PFSK-1 (cell line): ENCODE data around the gene BCAS1.

Experiments
- FOXP2 ChIP-seq: optimal IDR thresholded peaks from 2 replicates; pipeline ENCODE3; 2011; ENCODE audit warnings: borderline replicate concordance, control low read depth, inconsistent platforms; ENCODE audit not compliant: insufficient read depth; ENCODE audit errors: extremely low read length, extremely low read depth
- POLR2AphosphoS5 ChIP-seq: IDR thresholded peaks from 2 replicates; pipeline ENCODE4 v1.6.1; 2012; ENCODE audit warnings: low read depth, mild to moderate bottlenecking, control low read depth, low read length, moderate library complexity
- REST ChIP-seq, 2 experiments: IDR thresholded peaks; 2 replicates each; pipeline versions ENCODE4 v1.6.1 to v1.8.0; 2011 to 2012; ENCODE audit warnings: low read depth in 2 of 2, low read length in 2 of 2, control low read depth in 1 of 2, inconsistent platforms in 1 of 2, mild to moderate bottlenecking in 1 of 2, moderate library complexity in 1 of 2; ENCODE audit not compliant: insufficient read depth in 1 of 2
- SIN3A ChIP-seq: IDR thresholded peaks from 2 replicates; pipeline ENCODE4 v1.6.1; 2012; ENCODE audit warnings: mild to moderate bottlenecking, low read length, moderate library complexity, borderline replicate concordance; ENCODE audit not compliant: insufficient read depth
- TAF1 ChIP-seq: IDR thresholded peaks from 2 replicates; pipeline ENCODE4 v1.6.1; 2012; ENCODE audit warnings: low read length, control low read depth, borderline replicate concordance; ENCODE audit not compliant: insufficient read depth

DNA sequence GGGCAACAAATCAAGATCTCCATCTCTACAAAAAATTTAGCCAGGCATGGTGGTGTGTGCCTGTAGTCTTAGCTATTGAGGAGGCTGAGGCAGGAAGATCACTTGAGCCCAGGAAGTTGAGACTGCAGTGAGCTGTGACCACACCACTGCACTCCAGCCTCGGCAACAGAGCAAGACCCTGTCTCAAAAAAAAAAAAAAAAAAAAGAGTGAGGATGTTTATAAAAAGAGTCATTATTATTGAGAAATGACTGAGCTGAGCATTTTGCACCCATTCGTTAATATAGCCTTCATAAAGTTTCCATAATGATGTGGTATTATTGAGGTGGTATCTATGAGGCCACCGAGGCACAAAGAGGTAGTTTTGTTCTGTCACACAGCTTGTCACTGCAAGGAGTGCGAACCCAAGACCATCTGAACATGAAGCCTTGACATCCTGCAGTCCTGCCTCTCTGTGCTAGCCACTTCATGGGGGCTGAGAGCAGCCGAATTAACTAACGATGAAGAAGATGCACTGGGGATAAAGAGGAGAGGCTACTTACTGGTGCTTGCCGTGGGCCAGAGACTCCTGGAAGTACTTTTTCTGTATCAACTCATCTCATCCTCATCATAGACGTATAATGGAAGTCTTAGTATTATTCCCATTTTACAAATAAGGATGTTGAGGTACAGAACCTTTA is 175.5 kb downstream of the BCAS1 start:
- TF ChIP-seq REST (IDR thresholded peaks at IDR 0.05; ENCODE audit: insufficient read depth in 1 of 2, low read depth in 2 of 2, low read length in 2 of 2) (no peak), TAF1 (no peak), SIN3A (no peak), POLR2AphosphoS5 (no peak), FOXP2 (no peak)
